ENCODE data around the gene CCSER2.

- TF ChIP-seq CTCF (conservative IDR thresholded peaks at IDR 0.05; ENCODE audit: low read depth, low read length) (no peak), EZH2 (IDR thresholded peaks at IDR 0.05; ENCODE audit: borderline replicate concordance, low read depth, low read length, poor library complexity, severe bottlenecking) (no peak)
Measured at GRCh38 chr10:84292502-84292901, 35.9 kb upstream of the CCSER2 start.

All from A673 (cell line).